GM12878 (cell line): ENCODE measurements around the gene APBB1IP. TPM values are rescaled to one million over a fixed set of nuclear protein-coding genes. Genes with fewer than 3 reads are reported as not detected.

Experiments used
- ATAC-seq: fragments of 200-7000 bp; cut with Tn5 transposase; 3 replicates; pipeline ENCODE4 v1.9.1; 2020; ENCODE audit warnings: mild to moderate bottlenecking, moderate library complexity
- BruUV-seq: library from RNA; stranded (reverse); fragments of 400-500 nt; replicated peaks from 2 replicates; lab custom pipeline; 2021; lab: Mats Ljungman, UMichigan
- CTCF ChIA-PET: fragments of 300-600 bp; sonication (Branson Sonifier 250); formaldehyde crosslinking; extraction: SDS; loops from one replicate; lab custom pipeline; 2021; ENCODE audit warnings: inconsistent platforms; lab: Yijun Ruan, JAX
- POLR2A ChIA-PET: fragments of 350-600 bp; formaldehyde crosslinking; extraction: SDS; loops from one replicate; lab custom pipeline; 2021; ENCODE audit warnings: inconsistent platforms; lab: Charles Lee
- RAD21 ChIA-PET: fragments of 300-600 bp; sonication (Branson Sonifier 250); formaldehyde crosslinking; loops from one replicate; lab custom pipeline; 2023; ENCODE audit warnings: antibody characterized with exemption; ENCODE audit not compliant: unreplicated experiment; lab: Charles Lee
- SMC1A ChIA-PET: fragments of 300-600 bp; sonication (Branson Sonifier 250); formaldehyde crosslinking; loops from one replicate; lab custom pipeline; 2023; ENCODE audit not compliant: unreplicated experiment, uncharacterized antibody; lab: Charles Lee
- DNase-seq: peaks from one replicate; pipeline ENCODE4 v3.0.0-alpha.2; 2011; ENCODE audit warnings: low read depth, low spot score
- FAIRE-seq: peaks from 3 replicates; lab custom pipeline; 2011; peaks lifted over from hg19 to GRCh38; lab: Jason Lieb, UNC
- H2AFZ ChIP-seq: 2 replicates; pipeline ENCODE4 v1.6.0; 2011; ENCODE audit warnings: low read depth, low read length, control low read depth; ENCODE audit not compliant: control insufficient read depth
- H3K27ac ChIP-seq: 2 replicates; pipeline ENCODE4 v1.5.1; 2011; ENCODE audit warnings: control low read depth; ENCODE audit not compliant: control insufficient read depth, insufficient read depth
- H3K27me3 ChIP-seq, 2 experiments: replicated peaks in 1 of 2; 2 replicates each; pipeline versions ENCODE4 v1.6.0 to v1.6.1; 2011; ENCODE audit warnings: low read length in 1 of 2; ENCODE audit not compliant: control insufficient read depth in 2 of 2, insufficient read depth in 2 of 2
- H3K36me3 ChIP-seq, 2 experiments: 2 replicates each; pipeline ENCODE4 v1.5.1; 2011; ENCODE audit warnings: low read length in 1 of 2; ENCODE audit not compliant: control insufficient read depth in 2 of 2, insufficient read depth in 2 of 2
- H3K4me1 ChIP-seq: 2 replicates; pipeline ENCODE4 v1.6.1; 2011; ENCODE audit warnings: mild to moderate bottlenecking, low read length, moderate library complexity, mixed read lengths; ENCODE audit not compliant: control insufficient read depth, insufficient read depth
- H3K4me2 ChIP-seq: 2 replicates; pipeline ENCODE4 v1.6.0; 2011; ENCODE audit warnings: control low read depth; ENCODE audit not compliant: control insufficient read depth, insufficient read depth
- H3K4me3 ChIP-seq: fragments of 200-600 bp; sonication (generic); 2 replicates; pipeline ENCODE4 v1.5.1; 2016
- H3K79me2 ChIP-seq: 2 replicates; pipeline ENCODE4 v1.6.0; 2011; ENCODE audit warnings: low read length; ENCODE audit not compliant: control insufficient read depth, insufficient read depth
- H3K9ac ChIP-seq: 2 replicates; pipeline ENCODE4 v1.8.0; 2011; ENCODE audit warnings: low read length, control low read depth, mixed read lengths; ENCODE audit not compliant: control insufficient read depth, insufficient read depth
- H3K9me3 ChIP-seq: replicated peaks from 3 replicates; pipeline ENCODE4 v1.5.1; 2011; ENCODE audit warnings: mild to moderate bottlenecking, low read length; ENCODE audit not compliant: control insufficient read depth, insufficient read depth
- H4K20me1 ChIP-seq: 2 replicates; pipeline ENCODE4 v1.6.0; 2011; ENCODE audit not compliant: control insufficient read depth, insufficient read depth
- EED ChIP-seq: sonication (generic); IDR thresholded peaks from 2 replicates; pipeline ENCODE4 v1.6.1; 2016; ENCODE audit warnings: antibody characterized with exemption, low read depth
- IKZF1 ChIP-seq: fragments of 450-650 bp; conservative IDR thresholded peaks from 2 replicates; pipeline ENCODE4 v1.6.1; 2017; ENCODE audit warnings: antibody characterized with exemption, mild to moderate bottlenecking
- IKZF2 ChIP-seq, 2 experiments: fragments of 450-650 bp; IDR thresholded peaks; 2 replicates each; pipeline ENCODE4 v1.6.1; 2017; ENCODE audit warnings: mild to moderate bottlenecking in 2 of 2, moderate library complexity in 2 of 2
- NR2F1 ChIP-seq: fragments of 450-650 bp; conservative IDR thresholded peaks from 2 replicates; pipeline ENCODE4 v1.6.1; 2017; ENCODE audit warnings: mild to moderate bottlenecking
- RUNX3 ChIP-seq: IDR thresholded peaks from 2 replicates; pipeline ENCODE4 v1.6.1; 2012; ENCODE audit warnings: low read length, inconsistent platforms
- TCF7 ChIP-seq: IDR thresholded peaks from 2 replicates; pipeline ENCODE4 v1.6.1; 2014; ENCODE audit warnings: antibody characterized with exemption, borderline replicate concordance
- YY1 ChIP-seq: IDR thresholded peaks from 2 replicates; pipeline ENCODE4 v1.6.1; 2011; ENCODE audit warnings: low read depth, mild to moderate bottlenecking, low read length
- WGBS: methylation state at CpG from one replicate; pipeline ENCODE4 v1.1.6; 2016; ENCODE audit warnings: low lambda C conversion rate; ENCODE audit not compliant: insufficient replicate concordance, insufficient coverage; ENCODE audit errors: missing lambda C conversion rate; 5-methylcytosine and 5-hydroxymethylcytosine counted together
- in situ Hi-C: fragments of 300-500 bp; cut with MboI; formaldehyde crosslinking; loops from 9 replicates; pipeline ENCODE4 v1.14.3; 2018; ENCODE audit warnings: mixed read lengths
- intact Hi-C: fragments of 100-400 bp; cut with micrococcal nuclease; formaldehyde crosslinking; loops from one replicate; pipeline ENCODE4 v1.14.2; 2022; ENCODE audit not compliant: unreplicated experiment
- polyA plus RNA-seq, 11 experiments: library from polyadenylated mRNA; depleted of rRNA in 4 of 11; unstranded in 6 of 11; stranded (reverse) in 5 of 11; fragments of >200 nt; fragmentation: Nextera tagmentation in 4 of 11; fragmentation: Illumina TruSeq in 1 of 11; extraction: Ambion mirVana in 4 of 11; extraction: Trizol in 1 of 11; gene quantifications; 1 replicate in 1 of 11; 2 replicates in 10 of 11; pipeline versions ENCODE4 v1.2.1 to v1.2.3, GENCODE V29; 2011 to 2016; ENCODE audit warnings: inconsistent platforms in 2 of 11, missing spikeins in 2 of 11, low read depth in 1 of 11
- total RNA-seq, 4 experiments: library from RNA; depleted of rRNA in 3 of 4; stranded (reverse); fragments of >200 nt in 3 of 4; fragmentation: Illumina TruSeq in 1 of 4; extraction: Trizol in 1 of 4; gene quantifications; 2 replicates each; pipeline versions ENCODE4 v1.2.1 to v1.2.3, GENCODE V29; 2013 to 2021
- TF ChIP-seq, protein P1 (sequence below): fragments of 450-650 bp; IDR thresholded peaks from 2 replicates; pipeline ENCODE4 v1.6.1; 2018; ENCODE audit warnings: borderline replicate concordance, mild to moderate bottlenecking; ENCODE audit not compliant: partially characterized antibody
- TF ChIP-seq, protein P2 (sequence below): fragments of 450-650 bp; IDR thresholded peaks from 2 replicates; pipeline ENCODE4 v1.6.1; 2017; ENCODE audit warnings: mild to moderate bottlenecking, moderate library complexity
- TF ChIP-seq, protein P3 (sequence below): fragments of 450-650 bp; formaldehyde crosslinking; IDR thresholded peaks from 2 replicates; pipeline ENCODE4 v1.4.0; 2022; ENCODE audit warnings: mild to moderate bottlenecking, moderate library complexity

Gene APBB1IP
- total and polyA plus RNA-seq, 10 of the 15 experiments (the other 5 are each of a cell fraction or from before 2014, with no cell fraction given), result 7.3 to 67.4 (median 19.9) TPM

DNA sequence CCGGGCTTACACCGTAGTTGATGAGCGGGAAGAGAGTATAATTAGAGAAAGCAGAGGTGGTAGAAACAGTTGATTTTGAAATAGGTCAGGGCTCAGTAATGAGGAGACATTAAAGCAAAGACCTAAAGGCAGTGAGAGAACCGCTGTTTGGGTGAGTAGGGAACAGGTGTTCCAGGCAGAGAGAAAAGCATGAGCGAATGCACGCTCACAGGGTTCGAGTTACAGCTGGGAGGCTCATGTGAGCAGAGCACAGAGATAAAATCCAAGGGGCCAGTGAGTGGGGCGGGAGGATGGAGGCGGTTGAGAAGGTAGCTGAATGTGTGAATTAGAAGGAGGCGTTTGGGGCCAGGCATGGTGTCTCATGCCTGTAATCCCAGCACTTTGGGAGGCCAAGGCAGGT, 39.9 kb downstream of the APBB1IP start (continued):
- TF ChIP-seq, protein P1, sequence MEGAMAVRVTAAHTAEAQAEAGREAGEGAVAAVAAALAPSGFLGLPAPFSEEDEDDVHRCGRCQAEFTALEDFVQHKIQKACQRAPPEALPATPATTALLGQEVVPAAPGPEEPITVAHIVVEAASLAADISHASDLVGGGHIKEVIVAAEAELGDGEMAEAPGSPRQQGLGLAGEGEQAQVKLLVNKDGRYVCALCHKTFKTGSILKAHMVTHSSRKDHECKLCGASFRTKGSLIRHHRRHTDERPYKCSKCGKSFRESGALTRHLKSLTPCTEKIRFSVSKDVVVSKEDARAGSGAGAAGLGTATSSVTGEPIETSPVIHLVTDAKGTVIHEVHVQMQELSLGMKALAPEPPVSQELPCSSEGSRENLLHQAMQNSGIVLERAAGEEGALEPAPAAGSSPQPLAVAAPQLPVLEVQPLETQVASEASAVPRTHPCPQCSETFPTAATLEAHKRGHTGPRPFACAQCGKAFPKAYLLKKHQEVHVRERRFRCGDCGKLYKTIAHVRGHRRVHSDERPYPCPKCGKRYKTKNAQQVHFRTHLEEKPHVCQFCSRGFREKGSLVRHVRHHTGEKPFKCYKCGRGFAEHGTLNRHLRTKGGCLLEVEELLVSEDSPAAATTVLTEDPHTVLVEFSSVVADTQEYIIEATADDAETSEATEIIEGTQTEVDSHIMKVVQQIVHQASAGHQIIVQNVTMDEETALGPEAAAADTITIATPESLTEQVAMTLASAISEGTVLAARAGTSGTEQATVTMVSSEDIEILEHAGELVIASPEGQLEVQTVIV, result no peak

DNA sequence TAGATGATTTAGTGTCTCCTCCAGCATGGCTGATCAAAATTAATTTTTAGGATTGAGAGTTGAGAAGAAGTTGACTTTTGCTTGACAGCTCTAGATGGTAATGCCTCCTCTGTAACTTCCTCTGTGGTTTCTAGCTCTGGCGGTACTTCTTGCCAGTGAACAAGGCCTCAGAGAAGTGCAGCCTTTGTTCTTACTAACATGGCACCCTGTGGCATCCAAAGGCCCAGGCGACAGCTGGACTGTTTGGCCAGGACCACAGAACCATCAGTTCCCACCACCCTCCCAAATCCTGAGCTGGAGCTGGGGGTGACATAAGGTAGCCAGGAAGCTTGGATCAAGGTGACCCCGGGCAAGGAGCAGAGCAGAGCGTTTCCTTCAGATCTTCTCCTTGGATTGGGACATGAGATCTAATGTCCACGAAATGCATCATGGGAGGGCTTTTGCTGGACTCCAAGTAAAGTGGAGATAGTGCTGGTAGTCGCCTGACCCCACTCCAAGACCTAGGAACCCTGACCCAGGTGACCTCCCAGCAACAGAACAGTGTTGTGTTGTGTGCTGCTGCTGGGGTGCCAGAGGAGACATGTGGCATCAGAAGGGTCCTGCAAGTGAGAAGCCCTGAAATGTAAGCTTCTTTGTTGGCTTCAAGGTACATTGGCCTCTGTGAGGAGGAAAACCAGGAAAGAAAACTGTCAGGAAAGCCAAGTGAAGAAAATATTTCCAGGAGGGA, 41.8 kb downstream of the APBB1IP start:
- Histone ChIP-seq H3K36me3 (peaks cover 0 to 11% of the 10 kb centered on the region in 2 experiments; a peak in 3 of 4 replicates), H3K9me3 (no peaks in the 10 kb centered on the region), H3K4me1 (peaks cover 35% of the 10 kb centered on the region), H3K27ac (peak overlapping the region; percentile 81), H4K20me1 (no peaks in the 10 kb centered on the region), H2AFZ (peak overlapping the region; percentile 43; the same call in 1 of the 2 replicates), H3K4me3 (no peak overlapping the region), H3K9ac (peak overlapping the region; percentile 60), H3K79me2 (peaks cover 75% of the 10 kb centered on the region), H3K27me3 (no peaks in the 10 kb centered on the region), H3K4me2 (peak overlapping the region; percentile 66)
- POLR2A ChIA-PET, result interaction anchor here (0.6 to 2.5 kb wide), 12 partner anchors 9 to 84 kb away, joined by 3 to 19 read pairs (median 5); no protein-coding TSS in a partner anchor
- SMC1A ChIA-PET, result interaction anchor here (0.5 to 2.7 kb wide), 16 partner anchors 9 to 121 kb away, joined by 3 to 22 read pairs (median 4); partner anchors contain the start of gene APBB1IP
- no peak for DNase-seq
- 46% methylated on average over 6 of the region's 6 CpGs for WGBS
- TF ChIP-seq IKZF2 (IDR thresholded peaks at IDR 0.05) (peak in 1 of 2 experiments; percentile 15; a peak in 1 of 4 replicates), IKZF1 (peak; percentile 49; the same call in 1 of the 2 replicates), YY1 (peak; percentile 45; the same call in 1 of the 2 replicates), TCF7 (no peak), RUNX3 (peak; percentile 82), NR2F1 (peak; percentile 49; the same call in 1 of the 2 replicates), EED (peak; percentile 43)
- TF ChIP-seq, protein P2, sequence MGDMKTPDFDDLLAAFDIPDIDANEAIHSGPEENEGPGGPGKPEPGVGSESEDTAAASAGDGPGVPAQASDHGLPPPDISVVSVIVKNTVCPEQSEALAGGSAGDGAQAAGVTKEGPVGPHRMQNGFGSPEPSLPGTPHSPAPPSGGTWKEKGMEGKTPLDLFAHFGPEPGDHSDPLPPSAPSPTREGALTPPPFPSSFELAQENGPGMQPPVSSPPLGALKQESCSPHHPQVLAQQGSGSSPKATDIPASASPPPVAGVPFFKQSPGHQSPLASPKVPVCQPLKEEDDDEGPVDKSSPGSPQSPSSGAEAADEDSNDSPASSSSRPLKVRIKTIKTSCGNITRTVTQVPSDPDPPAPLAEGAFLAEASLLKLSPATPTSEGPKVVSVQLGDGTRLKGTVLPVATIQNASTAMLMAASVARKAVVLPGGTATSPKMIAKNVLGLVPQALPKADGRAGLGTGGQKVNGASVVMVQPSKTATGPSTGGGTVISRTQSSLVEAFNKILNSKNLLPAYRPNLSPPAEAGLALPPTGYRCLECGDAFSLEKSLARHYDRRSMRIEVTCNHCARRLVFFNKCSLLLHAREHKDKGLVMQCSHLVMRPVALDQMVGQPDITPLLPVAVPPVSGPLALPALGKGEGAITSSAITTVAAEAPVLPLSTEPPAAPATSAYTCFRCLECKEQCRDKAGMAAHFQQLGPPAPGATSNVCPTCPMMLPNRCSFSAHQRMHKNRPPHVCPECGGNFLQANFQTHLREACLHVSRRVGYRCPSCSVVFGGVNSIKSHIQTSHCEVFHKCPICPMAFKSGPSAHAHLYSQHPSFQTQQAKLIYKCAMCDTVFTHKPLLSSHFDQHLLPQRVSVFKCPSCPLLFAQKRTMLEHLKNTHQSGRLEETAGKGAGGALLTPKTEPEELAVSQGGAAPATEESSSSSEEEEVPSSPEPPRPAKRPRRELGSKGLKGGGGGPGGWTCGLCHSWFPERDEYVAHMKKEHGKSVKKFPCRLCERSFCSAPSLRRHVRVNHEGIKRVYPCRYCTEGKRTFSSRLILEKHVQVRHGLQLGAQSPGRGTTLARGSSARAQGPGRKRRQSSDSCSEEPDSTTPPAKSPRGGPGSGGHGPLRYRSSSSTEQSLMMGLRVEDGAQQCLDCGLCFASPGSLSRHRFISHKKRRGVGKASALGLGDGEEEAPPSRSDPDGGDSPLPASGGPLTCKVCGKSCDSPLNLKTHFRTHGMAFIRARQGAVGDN, result 0 out of 2 replicates have a peak, but pooled peaks have one; percentile 40
- TF ChIP-seq, protein P3, sequence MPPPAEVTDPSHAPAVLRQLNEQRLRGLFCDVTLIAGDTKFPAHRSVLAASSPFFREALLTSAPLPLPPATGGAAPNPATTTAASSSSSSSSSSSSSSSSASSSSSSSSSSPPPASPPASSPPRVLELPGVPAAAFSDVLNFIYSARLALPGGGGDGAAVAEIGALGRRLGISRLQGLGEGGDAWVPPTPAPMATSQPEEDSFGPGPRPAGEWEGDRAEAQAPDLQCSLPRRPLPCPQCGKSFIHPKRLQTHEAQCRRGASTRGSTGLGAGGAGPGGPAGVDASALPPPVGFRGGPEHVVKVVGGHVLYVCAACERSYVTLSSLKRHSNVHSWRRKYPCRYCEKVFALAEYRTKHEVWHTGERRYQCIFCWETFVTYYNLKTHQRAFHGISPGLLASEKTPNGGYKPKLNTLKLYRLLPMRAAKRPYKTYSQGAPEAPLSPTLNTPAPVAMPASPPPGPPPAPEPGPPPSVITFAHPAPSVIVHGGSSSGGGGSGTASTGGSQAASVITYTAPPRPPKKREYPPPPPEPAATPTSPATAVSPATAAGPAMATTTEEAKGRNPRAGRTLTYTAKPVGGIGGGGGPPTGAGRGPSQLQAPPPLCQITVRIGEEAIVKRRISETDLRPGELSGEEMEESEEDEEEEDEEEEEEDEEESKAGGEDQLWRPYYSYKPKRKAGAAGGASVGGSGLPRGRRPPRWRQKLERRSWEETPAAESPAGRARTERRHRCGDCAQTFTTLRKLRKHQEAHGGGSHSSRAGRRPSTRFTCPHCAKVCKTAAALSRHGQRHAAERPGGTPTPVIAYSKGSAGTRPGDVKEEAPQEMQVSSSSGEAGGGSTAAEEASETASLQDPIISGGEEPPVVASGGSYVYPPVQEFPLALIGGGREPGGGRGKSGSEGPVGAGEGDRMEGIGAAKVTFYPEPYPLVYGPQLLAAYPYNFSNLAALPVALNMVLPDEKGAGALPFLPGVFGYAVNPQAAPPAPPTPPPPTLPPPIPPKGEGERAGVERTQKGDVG (CRISPR knock-in tag), result no peak
- ATAC-seq, result peak; percentile 83
- in situ Hi-C loops (no loop called here), intact Hi-C loops (loop anchor here (5.0 kb wide), 2 partner anchors 47 to 62 kb away; no protein-coding TSS in a partner anchor)
- FAIRE-seq, result no peak
- no TSS peak for BruUV-seq
- CTCF ChIA-PET, result interaction anchor here (0.6 to 1.8 kb wide), 8 partner anchors 8 to 111 kb away, joined by 3 to 7 read pairs (median 4); no protein-coding TSS in a partner anchor
- RAD21 ChIA-PET, result interaction anchor here (0.6 to 2.7 kb wide), 9 partner anchors 9 to 72 kb away, joined by 3 to 18 read pairs (median 4); no protein-coding TSS in a partner anchor
